Vagina (tissue), 2 donors: Measurements from ENCODE around the gene PGAM1. TPM values are rescaled to one million over a fixed set of nuclear protein-coding genes. Genes with fewer than 3 reads are reported as not detected.

Experiments
- DNase-seq, 2 donors: peaks; one replicate each; pipeline ENCODE4 v3.0.0-alpha.2; 2017; ENCODE audit errors: extremely low spot score in 2 of 2
- H3K27ac ChIP-seq: fragments of 200-600 bp; sonication (generic); one replicate; pipeline ENCODE4 v1.5.1; 2019
- H3K27me3 ChIP-seq: fragments of 200-600 bp; sonication (generic); one replicate; pipeline ENCODE4 v1.5.1; 2019
- H3K36me3 ChIP-seq, 2 donors: fragments of 200-600 bp; sonication (generic); one replicate each; pipeline ENCODE4 v1.5.1; 2017 to 2019
- H3K4me1 ChIP-seq: fragments of 200-600 bp; sonication (generic); one replicate; pipeline ENCODE4 v1.5.1; 2019
- H3K4me3 ChIP-seq, 2 donors: fragments of 200-600 bp; sonication (generic); 1 replicate in 1 of 2; 2 replicates in 1 of 2; pipeline ENCODE4 v1.5.1; 2016 to 2019
- H3K9me3 ChIP-seq: fragments of 200-600 bp; sonication (generic); one replicate; pipeline ENCODE4 v1.5.1; 2019
- CTCF ChIP-seq, 3 experiments: fragments of 450-650 bp in 2 of 3; fragments of 200-600 bp in 1 of 3; sonication (generic) in 1 of 3; IDR thresholded peaks; one replicate each; pipeline ENCODE4 v1.5.1; 2017 to 2019; ENCODE audit warnings: antibody characterized with exemption in 3 of 3, mild to moderate bottlenecking in 2 of 3, moderate library complexity in 2 of 3
- POLR2A ChIP-seq, 2 donors: fragments of 450-650 bp; IDR thresholded peaks; one replicate each; pipeline ENCODE4 v1.6.1; 2017; ENCODE audit warnings: antibody characterized with exemption in 2 of 2, mild to moderate bottlenecking in 2 of 2, moderate library complexity in 2 of 2
- POLR2AphosphoS5 ChIP-seq, 2 donors: sonication (generic); formaldehyde crosslinking; IDR thresholded peaks; one replicate each; pipeline ENCODE4 v1.9.0; 2017; ENCODE audit warnings: antibody characterized with exemption in 2 of 2, mild to moderate bottlenecking in 2 of 2, low read depth in 1 of 2; ENCODE audit not compliant: insufficient read depth in 1 of 2
- intact Hi-C: fragments of 100-400 bp; cut with DNase I; formaldehyde crosslinking; loops from one replicate; pipeline ENCODE4 v1.15.1; 2023
- total RNA-seq: library from RNA; depleted of rRNA; stranded (reverse); fragments of >200 nt; gene quantifications from one replicate; pipeline ENCODE4 v1.2.3, GENCODE V29; 2016

Gene PGAM1
- total RNA-seq, 1 donor from 2014 or later: 224 TPM

- Histone ChIP-seq H3K27ac (no peak overlapping the region), H3K4me3 (no peak overlapping the region), H3K36me3 (peaks cover 0 to 8% of the 10 kb centered on the region in 2 donors), H3K4me1 (no peaks in the 10 kb centered on the region), H3K27me3 (no peaks in the 10 kb centered on the region), H3K9me3 (no peaks in the 10 kb centered on the region)
- TF ChIP-seq POLR2AphosphoS5 (IDR thresholded peaks at IDR 0.05; ENCODE audit: insufficient read depth in 1 of 2, low read depth in 1 of 2) (no peak), POLR2A (IDR thresholded peaks at IDR 0.05) (no peak), CTCF (IDR thresholded peaks at IDR 0.05) (no peak)
- intact Hi-C loops: no loop called here
- no peak for DNase-seq
Measured at GRCh38 chr10:97381626-97382025, 44.4 kb upstream of the PGAM1 start.

GRCh38 chr10:97383159-97383558, 42.8 kb upstream of the PGAM1 start:
- Histone ChIP-seq H3K4me1 (no peaks in the 10 kb centered on the region), H3K4me3 (no peak overlapping the region), H3K36me3 (peaks cover 0 to 11% of the 10 kb centered on the region in 2 donors), H3K27ac (no peak overlapping the region), H3K9me3 (no peaks in the 10 kb centered on the region), H3K27me3 (no peaks in the 10 kb centered on the region)
- DNase-seq: no peak
- intact Hi-C loops: no loop called here
- no peak for TF ChIP-seq CTCF (IDR thresholded peaks at IDR 0.05)
- no peak for TF ChIP-seq POLR2AphosphoS5 (IDR thresholded peaks at IDR 0.05; ENCODE audit: insufficient read depth in 1 of 2, low read depth in 1 of 2)
- TF ChIP-seq POLR2A (IDR thresholded peaks at IDR 0.05): no peak

GRCh38 chr10:97384156-97384555, 41.8 kb upstream of the PGAM1 start:
- intact Hi-C loops: no loop called here
- Histone ChIP-seq H3K27me3 (no peaks in the 10 kb centered on the region), H3K36me3 (peaks cover 0 to 11% of the 10 kb centered on the region in 2 donors), H3K27ac (no peak overlapping the region), H3K9me3 (no peaks in the 10 kb centered on the region), H3K4me1 (no peaks in the 10 kb centered on the region), H3K4me3 (no peak overlapping the region)
- DNase-seq: no peak
- TF ChIP-seq POLR2AphosphoS5 (IDR thresholded peaks at IDR 0.05; ENCODE audit: insufficient read depth in 1 of 2, low read depth in 1 of 2) (no peak), CTCF (IDR thresholded peaks at IDR 0.05) (no peak), POLR2A (IDR thresholded peaks at IDR 0.05) (no peak)

GRCh38 chr10:97384641-97385040, 41.4 kb upstream of the PGAM1 start:
- intact Hi-C loops: no loop called here
- no peak for DNase-seq
- Histone ChIP-seq H3K36me3 (peaks cover 0 to 15% of the 10 kb centered on the region in 2 donors), H3K27me3 (no peaks in the 10 kb centered on the region), H3K4me1 (no peaks in the 10 kb centered on the region), H3K9me3 (no peaks in the 10 kb centered on the region), H3K27ac (no peak overlapping the region), H3K4me3 (no peak overlapping the region)
- no peak for TF ChIP-seq POLR2AphosphoS5 (IDR thresholded peaks at IDR 0.05; ENCODE audit: insufficient read depth in 1 of 2, low read depth in 1 of 2)
- TF ChIP-seq CTCF (IDR thresholded peaks at IDR 0.05): no peak
- no peak for TF ChIP-seq POLR2A (IDR thresholded peaks at IDR 0.05)

- Histone ChIP-seq H3K27me3 (no peaks in the 10 kb centered on the region), H3K27ac (no peak overlapping the region), H3K9me3 (no peaks in the 10 kb centered on the region), H3K4me1 (no peaks in the 10 kb centered on the region), H3K4me3 (no peak overlapping the region), H3K36me3 (peaks cover 0 to 25% of the 10 kb centered on the region in 2 donors)
- no peak for TF ChIP-seq CTCF (IDR thresholded peaks at IDR 0.05)
- TF ChIP-seq POLR2AphosphoS5 (IDR thresholded peaks at IDR 0.05; ENCODE audit: insufficient read depth in 1 of 2, low read depth in 1 of 2): no peak
- no peak for TF ChIP-seq POLR2A (IDR thresholded peaks at IDR 0.05)
- intact Hi-C loops: no loop called here
- DNase-seq: no peak
Measured at GRCh38 chr10:97385565-97385964, 40.4 kb upstream of the PGAM1 start.
